ENCODE data around the gene GFOD1.

GRCh38 chr6:13428583-13429405 is 58.6 kb downstream of the GFOD1 start:
- no peak for TF ChIP-seq CTCF (conservative IDR thresholded peaks at IDR 0.05)
- no peak for TF ChIP-seq EZH2 (IDR thresholded peaks at IDR 0.05; ENCODE audit: low read depth)
